Osteocyte (in vitro differentiated cells): Measurements from ENCODE around the gene CDH12. TPM values are rescaled to one million over a fixed set of nuclear protein-coding genes. Genes with fewer than 3 reads are reported as not detected.

Experiments used
- DNase-seq: peaks from one replicate; pipeline ENCODE4 v3.0.0; 2021; ENCODE audit warnings: mixed read lengths; ENCODE audit not compliant: unreplicated experiment; ENCODE audit errors: extremely low spot score
- H3K27ac Mint-ChIP-seq: one replicate; pipeline ENCODE4 v1.8.0; 2021; ENCODE audit warnings: mild to moderate bottlenecking, mixed read lengths; ENCODE audit not compliant: unreplicated experiment
- H3K27me3 Mint-ChIP-seq: one replicate; pipeline ENCODE4 v1.8.0; 2021; ENCODE audit warnings: mixed read lengths; ENCODE audit not compliant: unreplicated experiment
- H3K36me3 Mint-ChIP-seq: one replicate; pipeline ENCODE4 v1.8.0; 2021; ENCODE audit warnings: mixed read lengths; ENCODE audit not compliant: unreplicated experiment
- H3K4me1 Mint-ChIP-seq: one replicate; pipeline ENCODE4 v1.8.0; 2021; ENCODE audit warnings: mixed read lengths; ENCODE audit not compliant: unreplicated experiment
- H3K4me3 Mint-ChIP-seq: one replicate; pipeline ENCODE4 v1.8.0; 2021; ENCODE audit warnings: mild to moderate bottlenecking, moderate library complexity, mixed read lengths; ENCODE audit not compliant: unreplicated experiment
- H3K9me3 Mint-ChIP-seq: one replicate; pipeline ENCODE4 v1.8.0; 2021; ENCODE audit warnings: mixed read lengths; ENCODE audit not compliant: unreplicated experiment
- total RNA-seq: library from RNA; stranded (reverse); gene quantifications from 2 replicates; pipeline ENCODE4 v1.2.1, GENCODE V29; 2021
- TF ChIP-seq, protein P1 (sequence below): fragments of 200-600 bp; sonication (generic); IDR thresholded peaks from 2 replicates; pipeline ENCODE4 v1.5.0; 2021; ENCODE audit warnings: antibody characterized with exemption, mild to moderate bottlenecking, moderate library complexity

Gene CDH12
- total RNA-seq, 1 donor from 2014 or later = not detected

DNA sequence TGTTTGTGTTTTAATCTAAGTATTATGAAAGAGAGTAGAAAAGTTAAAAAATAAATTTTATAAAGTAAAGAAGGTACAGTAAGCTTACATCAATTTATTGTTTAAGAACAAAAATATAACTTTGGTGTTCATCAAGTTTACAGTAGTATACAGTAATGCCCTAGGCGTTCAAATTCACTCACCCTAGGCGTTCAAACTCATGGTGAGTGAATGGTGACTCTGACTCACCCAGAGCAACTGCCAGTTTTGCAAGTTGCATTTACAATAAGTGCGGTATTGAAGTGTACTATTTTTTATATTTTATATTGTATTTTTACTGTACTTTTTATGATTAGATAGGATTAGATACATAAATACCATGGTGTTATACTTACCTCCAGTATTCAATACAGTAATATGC lies 421.3 kb downstream of the CDH12 start:
- H3K4me3 Mint-ChIP-seq = no peak overlapping the region
- no peaks in the 10 kb centered on the region for H3K9me3 Mint-ChIP-seq
- no peaks in the 10 kb centered on the region for H3K27me3 Mint-ChIP-seq
- TF ChIP-seq, protein P1, sequence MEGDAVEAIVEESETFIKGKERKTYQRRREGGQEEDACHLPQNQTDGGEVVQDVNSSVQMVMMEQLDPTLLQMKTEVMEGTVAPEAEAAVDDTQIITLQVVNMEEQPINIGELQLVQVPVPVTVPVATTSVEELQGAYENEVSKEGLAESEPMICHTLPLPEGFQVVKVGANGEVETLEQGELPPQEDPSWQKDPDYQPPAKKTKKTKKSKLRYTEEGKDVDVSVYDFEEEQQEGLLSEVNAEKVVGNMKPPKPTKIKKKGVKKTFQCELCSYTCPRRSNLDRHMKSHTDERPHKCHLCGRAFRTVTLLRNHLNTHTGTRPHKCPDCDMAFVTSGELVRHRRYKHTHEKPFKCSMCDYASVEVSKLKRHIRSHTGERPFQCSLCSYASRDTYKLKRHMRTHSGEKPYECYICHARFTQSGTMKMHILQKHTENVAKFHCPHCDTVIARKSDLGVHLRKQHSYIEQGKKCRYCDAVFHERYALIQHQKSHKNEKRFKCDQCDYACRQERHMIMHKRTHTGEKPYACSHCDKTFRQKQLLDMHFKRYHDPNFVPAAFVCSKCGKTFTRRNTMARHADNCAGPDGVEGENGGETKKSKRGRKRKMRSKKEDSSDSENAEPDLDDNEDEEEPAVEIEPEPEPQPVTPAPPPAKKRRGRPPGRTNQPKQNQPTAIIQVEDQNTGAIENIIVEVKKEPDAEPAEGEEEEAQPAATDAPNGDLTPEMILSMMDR = no peak
- no peaks in the 10 kb centered on the region for H3K36me3 Mint-ChIP-seq
- H3K27ac Mint-ChIP-seq = no peak overlapping the region
- no peaks in the 10 kb centered on the region for H3K4me1 Mint-ChIP-seq
- no peak for DNase-seq

DNA sequence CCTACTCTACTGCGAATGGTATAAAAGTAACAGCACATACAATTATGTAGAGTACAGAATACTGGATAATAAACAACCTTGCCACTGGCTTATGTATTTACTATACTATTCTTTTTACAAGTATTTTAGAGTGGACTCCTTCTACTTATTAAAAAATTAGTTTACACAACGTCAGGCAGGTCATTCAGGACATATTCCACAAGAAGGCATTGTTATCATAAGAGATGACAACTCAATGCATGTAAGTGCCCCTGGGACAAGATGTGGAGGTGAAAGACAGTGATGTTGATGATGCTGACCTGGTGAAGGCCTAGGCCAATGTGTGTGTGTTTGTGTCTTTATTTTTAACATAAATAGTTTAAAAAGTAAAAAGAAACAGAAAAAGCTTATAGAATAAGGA lies 421.7 kb downstream of the CDH12 start:
- no peak for DNase-seq
- TF ChIP-seq, protein P1 = no peak
- Mint-ChIP-seq H3K9me3 (no peaks in the 10 kb centered on the region), H3K36me3 (no peaks in the 10 kb centered on the region), H3K4me3 (no peak overlapping the region), H3K27me3 (no peaks in the 10 kb centered on the region), H3K4me1 (no peaks in the 10 kb centered on the region), H3K27ac (no peak overlapping the region)

DNA sequence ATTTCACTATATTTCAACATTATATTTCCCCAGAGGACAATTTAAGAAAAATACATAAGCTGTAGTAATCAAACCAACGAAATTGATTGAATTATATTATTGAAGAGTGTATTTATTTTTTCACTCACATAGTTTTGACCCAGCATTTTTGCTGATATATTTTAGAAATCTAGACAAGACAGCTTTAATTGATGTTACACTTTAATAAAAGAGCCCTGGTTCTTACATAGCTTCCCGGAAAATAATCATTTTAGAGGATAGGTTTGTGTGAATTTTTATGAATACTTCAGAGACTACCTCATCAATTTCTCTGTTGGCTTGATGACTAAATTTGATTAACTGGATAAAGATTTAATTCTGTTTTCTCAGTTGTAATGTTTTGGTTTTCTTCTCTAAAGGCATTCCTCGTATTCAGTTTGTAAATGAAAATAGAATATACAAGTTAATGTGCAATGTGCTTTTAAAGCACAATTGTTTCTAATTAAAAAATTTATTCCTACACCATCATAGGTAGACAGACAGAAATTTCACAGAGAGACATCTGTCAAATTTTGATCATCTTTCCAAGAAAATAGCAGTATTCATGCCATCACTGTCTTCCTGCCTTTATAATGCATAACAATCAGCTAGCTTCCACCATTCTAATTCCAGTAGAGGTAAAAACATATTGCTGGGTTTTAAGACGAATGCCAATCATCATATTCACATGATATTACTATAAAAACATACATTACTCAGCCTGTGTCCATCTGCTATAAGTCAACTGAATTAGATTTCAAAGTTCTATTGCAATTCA lies 441.4 kb downstream of the CDH12 start:
- H3K9me3 Mint-ChIP-seq = no peaks in the 10 kb centered on the region
- no peaks in the 10 kb centered on the region for H3K4me1 Mint-ChIP-seq
- no peak for DNase-seq
- TF ChIP-seq, protein P1 = no peak
- peaks cover 6% of the 10 kb centered on the region for H3K27me3 Mint-ChIP-seq
- no peak overlapping the region for H3K27ac Mint-ChIP-seq
- H3K36me3 Mint-ChIP-seq = no peaks in the 10 kb centered on the region
- no peak overlapping the region for H3K4me3 Mint-ChIP-seq

DNA sequence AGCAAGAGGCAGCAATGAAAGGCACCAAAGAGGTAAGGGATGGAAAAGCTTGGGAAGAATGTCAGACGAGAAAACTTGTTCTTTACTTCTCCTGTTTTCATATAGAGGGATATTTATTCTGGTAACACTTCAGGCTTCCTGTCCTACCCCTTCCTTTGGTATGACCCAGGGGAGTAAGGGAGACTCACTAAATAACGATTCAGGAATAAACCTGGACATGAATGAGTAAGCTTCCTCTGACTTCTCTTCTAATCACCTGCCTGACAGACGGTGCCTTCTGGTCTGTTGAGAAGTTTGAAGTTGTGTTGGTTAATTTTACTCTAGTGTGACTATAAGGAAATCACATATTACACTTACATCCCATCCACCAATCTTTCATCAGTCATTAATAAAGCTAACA lies 461.2 kb downstream of the CDH12 start:
- TF ChIP-seq, protein P1 = no peak
- Mint-ChIP-seq H3K27ac (no peak overlapping the region), H3K4me3 (no peak overlapping the region), H3K27me3 (no peaks in the 10 kb centered on the region), H3K9me3 (no peaks in the 10 kb centered on the region), H3K36me3 (no peaks in the 10 kb centered on the region), H3K4me1 (no peaks in the 10 kb centered on the region)
- no peak for DNase-seq

DNA sequence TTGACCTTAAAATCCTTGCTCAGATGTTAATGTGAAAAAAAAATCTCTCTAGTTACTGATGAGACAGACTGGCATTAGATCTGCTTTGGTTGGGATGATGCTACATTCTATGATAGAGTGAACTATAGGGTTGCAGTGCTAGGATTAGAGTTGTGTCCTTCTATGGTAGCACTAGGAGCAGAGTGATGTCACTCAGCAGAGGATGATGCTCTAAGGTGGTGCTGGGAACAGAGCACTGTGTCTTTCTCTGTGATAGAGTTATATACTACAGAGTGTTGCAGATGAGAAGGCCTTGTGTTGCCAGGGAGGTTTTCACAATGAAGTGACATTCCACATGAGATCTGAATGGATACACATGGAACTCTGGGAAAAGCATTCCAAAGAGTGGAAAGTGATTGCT lies 462.3 kb downstream of the CDH12 start:
- Mint-ChIP-seq H3K27ac (no peak overlapping the region), H3K27me3 (no peaks in the 10 kb centered on the region), H3K36me3 (no peaks in the 10 kb centered on the region), H3K9me3 (no peaks in the 10 kb centered on the region), H3K4me3 (no peak overlapping the region), H3K4me1 (no peaks in the 10 kb centered on the region)
- DNase-seq = no peak
- TF ChIP-seq, protein P1 = no peak
